ENCODE results near the gene MAP3K20.
"Not testable (repeated sequence)": the region's sequence is repeated elsewhere in the genome, so short reads cannot be mapped to it uniquely, and the experiment has no call there.

MAP3K20 gene

DNA sequence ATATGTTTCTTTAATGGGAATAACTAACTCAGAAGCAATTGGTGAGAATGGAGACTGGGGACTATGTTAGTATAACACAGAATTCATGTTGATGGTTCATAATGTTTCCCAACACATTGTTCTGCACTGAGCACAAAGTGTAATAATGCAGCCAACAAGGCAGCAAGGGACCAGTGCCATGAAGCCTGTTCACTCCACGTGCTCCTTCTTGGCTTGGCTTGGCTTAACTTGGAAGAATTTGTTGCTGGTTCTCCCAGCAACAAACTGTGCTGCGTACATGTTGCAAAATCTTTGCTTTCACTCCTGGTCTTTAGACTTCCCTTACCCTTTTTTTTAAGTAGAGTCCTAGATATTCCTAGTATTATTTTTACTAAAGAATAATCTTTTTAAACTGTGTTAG, 129.7 kb downstream of the MAP3K20 start:
- DNase-seq (ENCODE audit: low spot score), result peak; percentile 63

DNA sequence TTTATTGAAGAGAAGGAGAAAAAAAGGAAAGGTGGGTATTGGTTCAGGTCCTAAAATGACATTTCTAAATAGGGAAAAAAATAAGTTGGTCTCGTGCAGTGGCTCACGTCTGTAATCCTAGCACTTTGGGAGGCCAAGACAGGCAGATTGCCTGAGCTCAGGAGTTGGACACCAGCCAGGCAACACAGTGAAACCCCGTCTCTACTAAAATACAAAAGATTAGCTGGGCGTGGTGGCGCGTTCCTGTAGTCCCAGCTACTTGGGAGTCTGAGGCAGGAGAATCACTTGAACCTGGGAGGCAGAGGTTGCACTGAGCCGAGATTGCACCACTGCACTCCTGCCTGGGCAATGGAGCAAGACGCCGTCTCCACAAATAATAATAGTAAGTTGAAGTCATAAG, 131.5 kb downstream of the MAP3K20 start:
- DNase-seq (ENCODE audit: low spot score), result not testable (repeated sequence)

GRCh38 chr2:173210270-173211196, 134.9 kb downstream of the MAP3K20 start:
- peak; percentile 93 for DNase-seq (ENCODE audit: low spot score)

DNA sequence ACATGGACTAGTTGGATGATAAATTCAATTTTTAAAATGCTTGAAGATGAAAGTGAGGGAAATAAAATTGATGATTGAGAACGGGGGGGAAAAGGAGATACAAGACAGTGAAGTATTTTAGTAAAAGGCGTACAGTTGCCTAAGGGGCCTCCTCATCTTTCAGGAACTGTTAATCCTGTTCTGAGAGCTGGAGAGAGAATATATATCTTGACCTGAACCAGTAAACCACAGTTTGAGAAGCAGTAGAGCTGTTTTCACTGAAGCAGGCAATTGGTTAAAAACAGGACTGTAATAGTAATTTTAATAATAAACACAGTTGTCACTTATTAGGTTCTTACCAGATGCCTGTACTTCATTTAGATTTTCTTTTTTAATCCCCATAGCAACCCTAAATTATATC, 137.5 kb downstream of the MAP3K20 start:
- DNase-seq (ENCODE audit: low spot score), result no peak

- DNase-seq (ENCODE audit: low spot score), result no peak
Measured at GRCh38 chr2:173214213-173214612, 138.6 kb downstream of the MAP3K20 start.

- DNase-seq (ENCODE audit: low spot score), result no peak
Measured at GRCh38 chr2:173215316-173215715, 139.7 kb downstream of the MAP3K20 start.

GRCh38 chr2:173216051-173216450, 140.4 kb downstream of the MAP3K20 start:
- no peak for DNase-seq (ENCODE audit: low spot score)

- DNase-seq (ENCODE audit: low spot score), result no peak
Measured at GRCh38 chr2:173216668-173217067, 141.0 kb downstream of the MAP3K20 start.

GRCh38 chr2:173217116-173217840, 141.6 kb downstream of the MAP3K20 start:
- no peak for DNase-seq (ENCODE audit: low spot score)

DNA sequence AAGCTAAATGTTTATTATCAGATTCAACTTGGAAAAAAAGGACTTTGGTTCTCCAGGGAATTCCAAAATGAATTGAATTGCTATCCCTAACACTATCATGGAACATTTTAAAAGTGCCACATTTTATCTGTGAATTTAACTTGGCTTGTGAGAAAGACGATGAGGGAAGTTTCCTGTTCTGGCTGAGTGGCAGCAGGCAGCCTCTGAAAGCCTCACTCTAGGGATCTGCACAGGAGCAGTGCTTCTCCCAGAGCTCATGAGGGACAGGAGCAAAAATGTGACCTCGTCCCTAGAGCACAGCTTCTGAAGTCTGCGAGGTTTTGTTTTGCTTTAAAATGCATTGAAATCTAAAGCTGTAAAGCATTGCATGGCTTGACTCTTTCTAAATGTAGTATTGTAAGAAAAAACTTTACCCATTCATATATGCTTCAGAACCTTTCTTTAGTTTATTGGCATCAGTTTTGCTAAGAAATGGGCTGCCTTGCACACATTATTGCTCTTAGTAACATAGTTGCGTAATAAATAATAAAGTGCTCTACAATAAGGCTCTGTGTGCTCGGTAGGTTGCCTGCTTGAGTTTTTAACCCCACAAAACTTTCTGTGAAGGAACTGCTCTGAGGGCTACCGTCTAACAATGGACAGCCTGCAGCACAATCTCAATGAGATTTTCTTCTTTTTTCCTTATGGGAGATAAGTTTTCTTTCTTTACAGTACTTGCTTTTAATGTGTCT, 142.8 kb downstream of the MAP3K20 start:
- DNase-seq (ENCODE audit: low spot score), result peak; percentile 19

DNA sequence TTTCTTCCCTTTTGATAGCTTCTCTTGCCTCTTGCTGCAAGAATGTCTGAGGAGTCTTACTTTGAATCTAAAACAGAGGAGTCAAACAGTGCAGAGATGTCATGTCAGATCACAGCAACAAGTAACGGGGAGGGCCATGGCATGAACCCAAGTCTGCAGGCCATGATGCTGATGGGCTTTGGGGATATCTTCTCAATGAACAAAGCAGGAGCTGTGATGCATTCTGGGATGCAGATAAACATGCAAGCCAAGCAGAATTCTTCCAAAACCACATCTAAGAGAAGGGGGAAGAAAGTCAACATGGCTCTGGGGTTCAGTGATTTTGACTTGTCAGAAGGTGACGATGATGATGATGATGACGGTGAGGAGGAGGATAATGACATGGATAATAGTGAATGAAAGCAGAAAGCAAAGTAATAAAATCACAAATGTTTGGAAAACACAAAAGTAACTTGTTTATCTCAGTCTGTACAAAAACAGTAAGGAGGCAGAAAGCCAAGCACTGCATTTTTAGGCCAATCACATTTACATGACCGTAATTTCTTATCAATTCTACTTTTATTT, 145.6 kb downstream of the MAP3K20 start:
- DNase-seq (ENCODE audit: low spot score), result no peak

DNA sequence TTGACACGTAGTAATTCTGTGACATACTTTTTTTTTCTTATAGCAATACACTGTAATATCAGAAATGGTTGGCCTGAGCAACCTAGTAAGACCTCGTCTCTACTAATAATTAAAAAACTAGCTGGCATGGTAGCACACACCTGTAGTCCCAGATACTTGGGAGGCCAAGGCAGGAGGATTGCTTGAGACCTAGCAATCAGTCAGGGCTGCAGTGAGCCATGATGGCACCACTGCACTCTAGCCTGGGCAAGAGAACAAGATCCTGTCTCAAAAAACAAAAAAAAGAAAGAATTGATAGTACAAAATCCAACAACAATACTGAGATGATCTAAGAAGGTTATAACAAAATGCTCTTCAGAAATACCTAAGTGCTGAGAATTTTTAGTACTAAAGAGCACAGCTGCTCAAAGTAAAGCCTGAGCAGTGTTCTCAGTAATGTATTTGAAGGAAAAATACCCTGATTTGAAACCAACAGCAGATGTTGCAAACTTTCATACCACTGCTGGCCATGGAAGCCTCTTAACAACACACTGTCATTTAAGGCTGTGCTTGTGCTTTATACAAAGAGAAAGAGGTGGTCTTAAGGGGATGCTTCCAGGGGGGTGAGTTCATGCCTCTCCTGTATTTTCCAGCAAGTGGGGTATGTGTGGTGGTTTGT, 146.4 kb downstream of the MAP3K20 start:
- no peak for DNase-seq (ENCODE audit: low spot score)

DNA sequence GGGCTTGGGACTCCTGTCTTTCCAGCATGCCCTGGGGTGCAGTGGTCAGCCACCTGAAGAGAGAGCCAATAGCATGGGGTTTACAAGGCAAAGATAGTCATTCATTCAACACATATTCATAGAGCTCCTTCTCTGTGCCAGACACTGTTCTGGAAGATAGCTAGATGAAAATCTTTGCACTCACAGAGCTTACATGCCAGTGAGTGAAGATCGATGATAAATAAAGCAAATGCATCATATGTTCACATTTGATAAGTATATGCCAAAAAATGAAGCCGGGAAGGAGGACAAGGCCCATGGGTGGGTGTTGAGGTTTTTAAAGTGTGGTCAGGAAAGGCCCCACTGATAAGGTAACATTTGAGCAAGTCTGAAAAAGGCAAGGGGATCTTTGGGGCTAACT, 148.2 kb downstream of the MAP3K20 start:
- no peak for DNase-seq (ENCODE audit: low spot score)

DNA sequence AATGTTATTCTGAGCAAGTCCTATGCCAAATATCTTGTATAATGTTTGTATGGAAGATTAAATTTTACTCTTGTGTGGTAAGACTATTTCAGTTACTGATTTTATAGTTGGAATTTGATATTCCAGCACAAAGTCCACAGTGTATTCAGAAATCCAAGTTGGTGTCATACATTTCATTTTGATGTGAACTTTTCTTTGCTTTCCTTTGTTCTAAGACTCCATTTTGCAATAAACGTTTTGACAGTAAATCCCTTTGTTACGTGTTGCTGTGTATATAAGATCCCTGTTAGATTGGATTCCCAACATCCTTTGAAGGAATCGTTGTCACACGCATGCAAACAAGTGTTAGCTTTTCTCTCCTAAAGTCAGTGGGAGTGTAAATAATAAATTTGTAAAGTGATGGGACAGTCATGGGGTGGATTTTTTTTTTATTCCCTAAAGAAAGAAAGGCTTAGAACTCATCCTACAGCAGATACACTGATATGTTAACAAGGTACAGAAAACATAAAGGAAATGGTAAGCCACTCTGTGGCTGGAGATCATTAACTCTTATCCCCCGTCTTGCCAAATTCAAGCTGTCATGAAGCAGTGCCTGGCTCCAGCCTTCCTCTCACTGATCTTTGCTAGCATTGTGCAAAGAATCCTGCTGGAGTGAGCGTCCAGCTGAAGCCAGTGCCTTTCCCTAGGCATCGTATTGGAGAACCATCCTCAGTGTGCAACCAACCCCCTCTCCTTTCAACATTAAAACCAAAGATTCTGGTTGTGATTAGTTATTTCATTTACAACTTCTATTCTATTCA, 151.5 kb downstream of the MAP3K20 start:
- no peak for DNase-seq (ENCODE audit: low spot score)

DNA sequence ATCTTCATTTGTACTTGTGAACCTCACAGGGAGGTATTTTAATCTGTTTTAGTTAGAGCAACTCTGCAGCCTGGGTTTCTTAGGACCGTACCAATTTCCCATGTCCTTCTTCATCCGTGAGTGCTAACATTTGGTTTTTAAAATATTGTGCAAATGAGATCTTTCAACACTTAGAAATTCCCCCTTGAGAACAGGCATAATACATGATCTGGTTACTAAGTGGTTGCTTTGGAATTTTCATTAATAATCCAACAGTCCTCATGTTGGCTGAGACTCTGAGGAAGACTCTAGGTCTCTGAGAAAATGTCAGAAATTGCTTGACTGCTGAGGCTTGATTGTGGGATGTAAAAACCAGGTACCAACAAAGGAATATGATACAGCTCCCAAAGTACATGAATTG, 153.4 kb downstream of the MAP3K20 start:
- DNase-seq (ENCODE audit: low spot score), result no peak

- no peak for DNase-seq (ENCODE audit: low spot score)
Measured at GRCh38 chr2:173230181-173230580, 154.5 kb downstream of the MAP3K20 start.

DNA sequence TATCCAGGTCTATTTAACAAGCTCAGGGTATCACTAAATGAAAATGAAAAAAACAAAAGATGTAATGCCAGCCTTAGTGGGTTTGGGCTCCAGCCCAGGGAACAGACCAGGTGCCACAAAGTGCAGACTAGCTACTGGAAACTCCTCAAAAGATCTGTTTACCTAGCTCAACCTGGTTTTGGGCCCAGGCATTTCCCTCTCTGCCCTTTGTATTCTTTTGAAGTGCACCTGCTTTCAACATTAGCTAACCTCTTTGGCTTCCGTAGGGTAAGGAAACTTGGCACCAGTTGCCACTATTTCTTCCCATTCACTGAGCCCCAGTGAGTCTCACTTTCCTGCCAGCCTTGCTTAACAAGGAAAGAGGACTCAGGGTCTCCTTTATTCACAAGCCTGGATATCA, 155.4 kb downstream of the MAP3K20 start:
- DNase-seq (ENCODE audit: low spot score), result no peak

DNA sequence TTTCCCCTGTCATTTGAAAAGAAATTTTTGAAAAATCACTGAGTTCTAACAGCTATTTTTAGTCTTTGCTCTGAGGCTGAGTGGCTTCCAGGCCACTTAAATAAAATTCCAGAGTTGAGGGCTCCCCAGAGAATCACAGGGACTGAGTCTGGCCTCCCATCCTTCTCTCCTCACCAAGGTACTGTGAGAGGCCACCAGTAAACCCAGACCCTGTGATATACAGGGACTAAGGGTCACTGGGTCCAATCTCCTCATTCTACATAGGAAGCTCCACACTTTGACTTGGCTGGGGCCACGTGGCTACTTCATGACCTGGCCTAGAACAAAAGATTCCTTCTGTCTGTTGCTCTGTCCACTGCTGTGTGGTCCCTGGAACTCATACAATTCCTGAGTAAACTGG, 155.8 kb downstream of the MAP3K20 start:
- DNase-seq (ENCODE audit: low spot score), result no peak

GRCh38 chr2:173232956-173233744, 157.5 kb downstream of the MAP3K20 start:
- DNase-seq (ENCODE audit: low spot score), result no peak

All from GM03348 (cell line).